Left forelimb (tissue), 1 donor: Measurements from ENCODE around the gene UST.
"Not testable (repeated sequence)": the region's sequence is repeated elsewhere in the genome, so short reads cannot be mapped to it uniquely, and the experiment has no call there.

Source experiments
- DNase-seq: peaks from one replicate; pipeline ENCODE4 v3.0.0-alpha.2; 2018; ENCODE audit warnings: low spot score

UST gene

GRCh38 chr6:148765898-148766808 is 19.3 kb downstream of the UST start:
- DNase-seq, result no peak

GRCh38 chr6:148768646-148769270 is 21.9 kb downstream of the UST start:
- DNase-seq, result no peak

GRCh38 chr6:148769304-148769968 is 22.6 kb downstream of the UST start:
- DNase-seq, result no peak

GRCh38 chr6:148770408-148771211 is 23.8 kb downstream of the UST start:
- DNase-seq, result no peak

GRCh38 chr6:148771212-148771601 is 24.4 kb downstream of the UST start:
- no peak for DNase-seq

GRCh38 chr6:148771896-148772554 is 25.2 kb downstream of the UST start:
- DNase-seq, result no peak

- no peak for DNase-seq
Measured at GRCh38 chr6:148775161-148775560, 28.3 kb downstream of the UST start.

GRCh38 chr6:148776321-148777308 is 29.8 kb downstream of the UST start:
- DNase-seq, result no peak

- DNase-seq, result no peak
Measured at GRCh38 chr6:148779142-148779562, 32.3 kb downstream of the UST start.

GRCh38 chr6:148780423-148780822 is 33.6 kb downstream of the UST start:
- DNase-seq, result not testable (repeated sequence)

GRCh38 chr6:148780918-148781436 is 34.1 kb downstream of the UST start:
- DNase-seq, result no peak

- DNase-seq, result no peak
Measured at GRCh38 chr6:148789948-148790347, 43.1 kb downstream of the UST start.

- DNase-seq, result no peak
Measured at GRCh38 chr6:148790404-148790803, 43.6 kb downstream of the UST start.

GRCh38 chr6:148790817-148791216 is 44.0 kb downstream of the UST start:
- no peak for DNase-seq

GRCh38 chr6:148791372-148791771 is 44.5 kb downstream of the UST start:
- DNase-seq, result no peak

GRCh38 chr6:148793721-148794120 is 46.9 kb downstream of the UST start:
- DNase-seq, result no peak

GRCh38 chr6:148794797-148795196 is 48.0 kb downstream of the UST start:
- DNase-seq, result no peak

GRCh38 chr6:148795563-148795962 is 48.7 kb downstream of the UST start:
- DNase-seq, result no peak

- no peak for DNase-seq
Measured at GRCh38 chr6:148799647-148800046, 52.8 kb downstream of the UST start.

GRCh38 chr6:148800536-148800935 is 53.7 kb downstream of the UST start:
- no peak for DNase-seq
